ENCODE data around the gene CENPVL2. TPM values are rescaled to one million over a fixed set of nuclear protein-coding genes. Genes with fewer than 3 reads are reported as not detected.
A peak's percentile ranks its signal among the peaks of the same experiment; 100 is the strongest.
"Not testable (repeated sequence)": the region's sequence is repeated elsewhere in the genome, so short reads cannot be mapped to it uniquely, and the experiment has no call there.

The CENPVL2 gene
- total RNA-seq, 1 donor, result not detected

GRCh38 chrX:51643377-51643776 lies 39.3 kb downstream of the CENPVL2 start:
- no peaks in the 10 kb centered on the region for H3K9me3 ChIP-seq (ENCODE audit: low read depth, low read length)
- H4K20me1 ChIP-seq (ENCODE audit: insufficient read depth, low read length), result no peaks in the 10 kb centered on the region
- H3K4me3 ChIP-seq (ENCODE audit: insufficient read depth, low read length), result no peak overlapping the region
- H3K27me3 ChIP-seq (ENCODE audit: insufficient read depth, low read length), result peaks cover 4% of the 10 kb centered on the region
- TF ChIP-seq CTCF (IDR thresholded peaks at IDR 0.05; ENCODE audit: extremely low read depth, low read depth, low read length), result no peak
- no peak overlapping the region for H2AFZ ChIP-seq (ENCODE audit: low read length)
- H3K79me2 ChIP-seq (ENCODE audit: insufficient read depth, low read length), result no peaks in the 10 kb centered on the region
- H3K27ac ChIP-seq (ENCODE audit: low read depth, low read length), result no peak overlapping the region
- H3K4me1 ChIP-seq (ENCODE audit: insufficient read depth, low read length), result no peaks in the 10 kb centered on the region
- no peak overlapping the region for H3K4me2 ChIP-seq (ENCODE audit: insufficient read depth, low read length)
- DNase-seq (ENCODE audit: insufficient read length, low spot score, missing footprints), result no peak
- H3K36me3 ChIP-seq (ENCODE audit: insufficient read depth, low read length), result no peaks in the 10 kb centered on the region

- H3K79me2 ChIP-seq (ENCODE audit: insufficient read depth, low read length), result no peaks in the 10 kb centered on the region
- peaks cover 4% of the 10 kb centered on the region for H3K27me3 ChIP-seq (ENCODE audit: insufficient read depth, low read length)
- H3K4me1 ChIP-seq (ENCODE audit: insufficient read depth, low read length), result no peaks in the 10 kb centered on the region
- no peak overlapping the region for H3K4me2 ChIP-seq (ENCODE audit: insufficient read depth, low read length)
- no peaks in the 10 kb centered on the region for H4K20me1 ChIP-seq (ENCODE audit: insufficient read depth, low read length)
- DNase-seq (ENCODE audit: insufficient read length, low spot score, missing footprints), result peak; percentile 80
- no peak overlapping the region for H3K4me3 ChIP-seq (ENCODE audit: insufficient read depth, low read length)
- peak; percentile 55 for TF ChIP-seq CTCF (IDR thresholded peaks at IDR 0.05; ENCODE audit: extremely low read depth, low read depth, low read length)
- H3K27ac ChIP-seq (ENCODE audit: low read depth, low read length), result no peak overlapping the region
- no peaks in the 10 kb centered on the region for H3K36me3 ChIP-seq (ENCODE audit: insufficient read depth, low read length)
- H2AFZ ChIP-seq (ENCODE audit: low read length), result no peak overlapping the region
- no peaks in the 10 kb centered on the region for H3K9me3 ChIP-seq (ENCODE audit: low read depth, low read length)
Observed at GRCh38 chrX:51641421-51642021, 41.1 kb downstream of the CENPVL2 start.

- H3K27ac ChIP-seq (ENCODE audit: low read depth, low read length); H3K36me3 ChIP-seq (ENCODE audit: insufficient read depth, low read length); H3K4me2 ChIP-seq (ENCODE audit: insufficient read depth, low read length); DNase-seq (ENCODE audit: insufficient read length, low spot score, missing footprints); H3K79me2 ChIP-seq (ENCODE audit: insufficient read depth, low read length); H2AFZ ChIP-seq (ENCODE audit: low read length); H3K4me1 ChIP-seq (ENCODE audit: insufficient read depth, low read length); H4K20me1 ChIP-seq (ENCODE audit: insufficient read depth, low read length); H3K27me3 ChIP-seq (ENCODE audit: insufficient read depth, low read length); H3K9me3 ChIP-seq (ENCODE audit: low read depth, low read length); H3K4me3 ChIP-seq (ENCODE audit: insufficient read depth, low read length): not testable (repeated sequence)
Observed at GRCh38 chrX:51636511-51636910, 46.1 kb downstream of the CENPVL2 start.

Other genes starting within 250 kb of the CENPVL2 start
- 17.4 and 18.3 TPM in 2 replicates for gene NUDT11, start 186.2 kb downstream of the CENPVL2 start, total RNA-seq
- not detected in 2 replicates for gene CENPVL3, start 63.9 kb downstream of the CENPVL2 start, total RNA-seq
- not detected in 2 replicates for gene CENPVL1, start 27.7 kb upstream of the CENPVL2 start, total RNA-seq
- gene GSPT2, start 60.6 kb upstream of the CENPVL2 start, total RNA-seq, result 6.5 and 7.2 TPM in 2 replicates
- 257 and 258 TPM in 2 replicates for gene MAGED1, start 210.8 kb upstream of the CENPVL2 start, total RNA-seq